Lower lobe of right lung (tissue), 2 donors: Measurements from ENCODE around the gene SRSF4. TPM values are rescaled to one million over a fixed set of nuclear protein-coding genes. Genes with fewer than 3 reads are reported as not detected.

Experiments
- ATAC-seq, 2 donors: fragments of 200-7000 bp; cut with Tn5 transposase; one replicate each; pipeline ENCODE4 v1.9.1; 2020 to 2022; ENCODE audit warnings: mild to moderate bottlenecking in 2 of 2, moderate library complexity in 2 of 2
- DNase-seq: peaks from one replicate; pipeline ENCODE4 v3.0.0-alpha.2; 2020
- H3K27ac ChIP-seq: fragments of 200-600 bp; one replicate; pipeline ENCODE4 v1.8.0; 2022
- H3K27me3 ChIP-seq: fragments of 200-600 bp; one replicate; pipeline ENCODE4 v1.8.0; 2022; ENCODE audit warnings: low read depth
- H3K36me3 ChIP-seq: fragments of 200-600 bp; one replicate; pipeline ENCODE4 v1.8.0; 2022; ENCODE audit warnings: mild to moderate bottlenecking
- H3K4me1 ChIP-seq: fragments of 200-600 bp; one replicate; pipeline ENCODE4 v1.8.0; 2022
- H3K4me3 ChIP-seq: fragments of 200-600 bp; one replicate; pipeline ENCODE4 v1.8.0; 2022; ENCODE audit warnings: mild to moderate bottlenecking
- H3K9me3 ChIP-seq: fragments of 200-600 bp; one replicate; pipeline ENCODE4 v1.8.0; 2022
- intact Hi-C: fragments of 100-400 bp; cut with DNase I; formaldehyde crosslinking; loops from one replicate; pipeline ENCODE4 v1.11.0; 2022
- total RNA-seq: library from RNA; stranded (reverse); fragmentation: NEBNext Ultra II Directional; extraction: Animal tissue kit (Norgen Biotek cat#: 25700); gene quantifications from one replicate; pipeline ENCODE4 v1.2.1, GENCODE V29; 2021
- TF ChIP-seq, protein P1 (sequence below): fragments of 200-600 bp; IDR thresholded peaks from one replicate; pipeline ENCODE4 v1.8.0; 2022; ENCODE audit warnings: antibody characterized with exemption, mild to moderate bottlenecking
- donor health status: DM: no; HTN: yes; CAD: no; lungs with severe emphysema.

SRSF4 gene
- total RNA-seq, 1 donor from 2014 or later = 73.9 TPM

DNA sequence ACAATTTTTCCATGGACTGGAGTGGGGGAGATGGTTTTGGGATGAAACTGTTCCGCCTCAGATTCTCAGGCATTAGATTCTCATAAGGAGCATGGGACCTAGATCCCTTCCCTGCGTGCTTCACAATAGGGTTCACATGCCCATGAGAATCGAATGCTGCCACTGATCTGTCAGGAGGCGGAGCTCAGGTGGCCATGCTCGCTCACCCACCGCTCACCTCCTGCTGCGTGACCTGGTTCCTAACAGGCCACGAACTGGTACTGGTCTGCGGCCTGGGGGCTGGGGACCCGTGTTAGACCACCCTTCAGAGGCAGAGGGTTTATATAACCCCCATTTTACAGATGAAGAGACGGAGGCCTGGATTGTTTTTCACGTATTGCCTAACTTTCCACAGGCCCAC, 16.3 kb upstream of the SRSF4 start:
- Histone ChIP-seq H3K4me3 (no peak overlapping the region), H3K9me3 (no peaks in the 10 kb centered on the region), H3K36me3 (peaks cover 56% of the 10 kb centered on the region), H3K4me1 (peaks cover 19% of the 10 kb centered on the region), H3K27ac (no peak overlapping the region), H3K27me3 (no peaks in the 10 kb centered on the region)
- no peak for ATAC-seq
- intact Hi-C loops = loop anchor here (10.0 kb wide), 1 partner anchor 313 kb away; no protein-coding TSS in a partner anchor
- TF ChIP-seq, protein P1, sequence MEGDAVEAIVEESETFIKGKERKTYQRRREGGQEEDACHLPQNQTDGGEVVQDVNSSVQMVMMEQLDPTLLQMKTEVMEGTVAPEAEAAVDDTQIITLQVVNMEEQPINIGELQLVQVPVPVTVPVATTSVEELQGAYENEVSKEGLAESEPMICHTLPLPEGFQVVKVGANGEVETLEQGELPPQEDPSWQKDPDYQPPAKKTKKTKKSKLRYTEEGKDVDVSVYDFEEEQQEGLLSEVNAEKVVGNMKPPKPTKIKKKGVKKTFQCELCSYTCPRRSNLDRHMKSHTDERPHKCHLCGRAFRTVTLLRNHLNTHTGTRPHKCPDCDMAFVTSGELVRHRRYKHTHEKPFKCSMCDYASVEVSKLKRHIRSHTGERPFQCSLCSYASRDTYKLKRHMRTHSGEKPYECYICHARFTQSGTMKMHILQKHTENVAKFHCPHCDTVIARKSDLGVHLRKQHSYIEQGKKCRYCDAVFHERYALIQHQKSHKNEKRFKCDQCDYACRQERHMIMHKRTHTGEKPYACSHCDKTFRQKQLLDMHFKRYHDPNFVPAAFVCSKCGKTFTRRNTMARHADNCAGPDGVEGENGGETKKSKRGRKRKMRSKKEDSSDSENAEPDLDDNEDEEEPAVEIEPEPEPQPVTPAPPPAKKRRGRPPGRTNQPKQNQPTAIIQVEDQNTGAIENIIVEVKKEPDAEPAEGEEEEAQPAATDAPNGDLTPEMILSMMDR = no peak
- DNase-seq = no peak

DNA sequence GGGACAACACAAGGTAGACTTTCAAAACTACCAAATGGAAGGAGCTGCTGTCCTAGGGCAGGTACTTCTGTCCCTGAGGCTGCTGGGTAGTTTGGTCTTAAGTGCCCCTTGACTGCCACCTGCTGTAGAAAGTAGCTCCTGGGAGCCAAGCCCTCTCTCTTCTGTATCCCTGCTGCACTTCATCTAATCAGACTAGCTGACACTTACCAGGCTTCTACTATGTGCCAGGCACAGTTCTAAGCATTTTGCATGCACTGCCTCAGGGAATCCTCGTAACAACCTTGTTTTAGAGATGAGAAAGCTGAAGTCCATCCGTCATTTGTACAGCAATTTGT, 15.9 kb upstream of the SRSF4 start:
- intact Hi-C loops = loop anchor here (10.0 kb wide), 1 partner anchor 313 kb away; no protein-coding TSS in a partner anchor
- Histone ChIP-seq H3K27ac (no peak overlapping the region), H3K9me3 (no peaks in the 10 kb centered on the region), H3K4me3 (no peak overlapping the region), H3K4me1 (peaks cover 17% of the 10 kb centered on the region), H3K36me3 (peaks cover 59% of the 10 kb centered on the region), H3K27me3 (no peaks in the 10 kb centered on the region)
- TF ChIP-seq, protein P1 = peak; percentile 41
- ATAC-seq (peak; percentile 82 to 84), DNase-seq (no peak)

DNA sequence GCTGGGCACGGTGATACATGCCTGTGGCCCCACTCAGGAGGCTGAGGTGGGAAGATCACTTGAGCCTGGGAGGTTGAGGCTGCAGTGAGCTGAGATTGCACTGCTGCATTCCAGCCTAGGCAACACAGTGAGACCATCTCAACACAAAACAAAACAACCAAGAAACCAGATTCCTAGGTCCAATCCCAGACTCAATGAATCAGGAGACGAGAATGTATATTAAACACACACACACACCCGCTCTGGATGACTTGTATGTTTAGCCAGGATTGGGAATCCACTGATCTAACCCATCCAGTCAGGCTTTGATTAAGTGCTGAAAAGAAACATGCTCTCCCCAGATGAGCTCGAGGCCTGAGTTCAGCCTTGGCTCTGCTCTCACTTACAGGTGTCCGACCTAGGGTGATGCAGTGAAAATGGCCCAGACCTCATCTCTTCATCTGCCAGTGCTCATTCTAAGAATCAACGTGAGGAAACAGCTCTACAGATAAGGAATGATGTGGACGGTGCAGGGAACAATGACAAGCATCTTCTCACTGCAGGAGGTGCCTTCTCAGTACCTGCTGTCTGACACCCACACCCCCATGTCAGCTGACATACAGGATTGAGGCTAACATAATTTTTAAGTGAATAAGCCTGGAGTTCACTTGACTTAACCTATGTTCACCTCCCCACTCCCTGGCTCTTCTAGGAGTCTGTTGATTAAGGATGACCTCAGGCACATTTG, 15.3 kb upstream of the SRSF4 start:
- TF ChIP-seq, protein P1 = no peak
- intact Hi-C loops = loop anchor here (10.0 kb wide), 1 partner anchor 312 kb away; no protein-coding TSS in a partner anchor
- H3K9me3 ChIP-seq = no peaks in the 10 kb centered on the region
- H3K36me3 ChIP-seq = peaks cover 59% of the 10 kb centered on the region
- DNase-seq (no peak), ATAC-seq (no peak)
- H3K27ac ChIP-seq = no peak overlapping the region
- no peak overlapping the region for H3K4me3 ChIP-seq
- no peaks in the 10 kb centered on the region for H3K27me3 ChIP-seq
- peaks cover 12% of the 10 kb centered on the region for H3K4me1 ChIP-seq

DNA sequence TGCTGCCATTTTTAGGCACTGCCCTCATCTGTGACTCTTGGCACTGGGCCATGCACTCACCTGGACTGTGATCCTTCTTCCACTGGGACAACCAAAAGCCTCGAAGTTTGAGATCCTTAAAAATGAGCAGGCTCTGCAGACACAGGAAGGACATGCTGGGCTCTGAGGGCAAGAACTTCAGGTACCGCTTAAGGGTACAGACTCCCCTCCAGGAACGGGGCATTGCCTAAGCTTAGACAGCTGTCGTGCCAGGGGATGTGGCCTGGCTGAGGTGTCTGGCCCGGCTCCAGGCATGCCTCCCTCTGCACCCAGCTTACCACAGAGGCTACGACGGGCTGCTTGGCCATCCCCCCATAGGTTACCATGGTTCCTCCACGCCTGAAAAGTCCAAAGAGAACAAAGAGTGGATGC, 14.2 kb upstream of the SRSF4 start:
- DNase-seq = no peak
- TF ChIP-seq, protein P1 = no peak
- Histone ChIP-seq H3K27me3 (no peaks in the 10 kb centered on the region), H3K4me1 (peaks cover under 1% of the 10 kb centered on the region), H3K27ac (no peak overlapping the region), H3K36me3 (peaks cover 52% of the 10 kb centered on the region), H3K4me3 (no peak overlapping the region), H3K9me3 (no peaks in the 10 kb centered on the region)
- intact Hi-C loops = loop anchor here (10.0 kb wide), 1 partner anchor 311 kb away; no protein-coding TSS in a partner anchor
- ATAC-seq = peak in 1 of 2 donors; percentile 22

DNA sequence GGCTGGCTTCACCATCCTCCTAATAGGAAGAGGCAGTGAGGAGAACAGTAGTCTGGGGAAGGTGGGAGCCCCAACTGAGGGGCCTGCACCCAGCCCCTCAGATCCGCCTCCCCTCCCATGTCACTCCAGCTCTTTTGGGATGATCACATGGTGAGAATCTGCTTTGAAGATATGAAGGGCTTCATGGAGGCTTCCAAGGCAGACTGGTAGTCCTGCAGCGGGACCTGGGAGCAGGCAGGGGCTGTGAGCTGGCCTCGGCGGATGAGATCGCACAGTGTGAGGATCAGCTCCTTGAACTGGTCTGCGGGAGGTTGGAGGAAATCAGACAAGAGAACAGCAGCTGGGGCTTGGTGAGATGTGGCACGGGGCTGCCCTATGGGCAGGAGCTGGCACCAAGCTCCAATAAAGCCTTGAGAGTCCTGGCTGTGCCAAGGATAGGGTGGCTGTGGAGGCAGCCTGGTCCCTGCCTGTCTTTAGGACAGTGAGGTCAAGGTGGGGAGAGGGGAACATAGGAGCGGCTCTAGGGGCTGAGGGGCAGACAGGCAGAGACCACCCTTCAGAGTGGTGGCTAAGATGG, 12.3 kb upstream of the SRSF4 start:
- Histone ChIP-seq H3K4me3 (no peak overlapping the region), H3K9me3 (no peaks in the 10 kb centered on the region), H3K27me3 (no peaks in the 10 kb centered on the region), H3K4me1 (no peaks in the 10 kb centered on the region), H3K36me3 (peaks cover 35% of the 10 kb centered on the region), H3K27ac (no peak overlapping the region)
- intact Hi-C loops = loop anchor here (10.0 kb wide), 1 partner anchor 309 kb away; no protein-coding TSS in a partner anchor
- DNase-seq (no peak), ATAC-seq (no peak)
- TF ChIP-seq, protein P1 = no peak
